IMR-90 (cell line): ENCODE measurements around the gene ZNF850.

Experiments
- BHLHE40 ChIP-seq: fragments of 150-350 bp; IDR thresholded peaks from 2 replicates; pipeline ENCODE4 v1.6.1; 2016; ENCODE audit warnings: mild to moderate bottlenecking, low read depth, low read length
- CEBPB ChIP-seq: IDR thresholded peaks from 2 replicates; pipeline ENCODE4 v1.6.1; 2012; ENCODE audit warnings: low read depth, low read length, improper control_type of control experiment
- MAFK ChIP-seq: IDR thresholded peaks from 2 replicates; pipeline ENCODE4 v1.6.1; 2012; ENCODE audit warnings: low read depth, low read length, improper control_type of control experiment
- MAZ ChIP-seq: IDR thresholded peaks from 2 replicates; pipeline ENCODE4 v1.6.1; 2012; ENCODE audit warnings: low read depth, mild to moderate bottlenecking, low read length, improper control_type of control experiment, moderate library complexity, borderline replicate concordance
- MXI1 ChIP-seq: IDR thresholded peaks from 2 replicates; pipeline ENCODE4 v1.6.1; 2012; ENCODE audit warnings: low read depth, mild to moderate bottlenecking, low read length, moderate library complexity, borderline replicate concordance
- POLR2A ChIP-seq: IDR thresholded peaks from 2 replicates; pipeline ENCODE4 v1.6.1; 2012; ENCODE audit warnings: mild to moderate bottlenecking, low read depth, low read length
- RAD21 ChIP-seq: IDR thresholded peaks from 2 replicates; pipeline ENCODE4 v1.6.1; 2012; ENCODE audit warnings: low read length, improper control_type of control experiment
- RCOR1 ChIP-seq: IDR thresholded peaks from 2 replicates; pipeline ENCODE4 v1.6.1; 2012; ENCODE audit warnings: mild to moderate bottlenecking, low read length, improper control_type of control experiment; ENCODE audit not compliant: insufficient replicate concordance
- RFX5 ChIP-seq: IDR thresholded peaks from 2 replicates; pipeline ENCODE4 v1.8.0; 2012; ENCODE audit warnings: low read depth, mild to moderate bottlenecking, low read length, moderate library complexity
- TF ChIP-seq, protein P1 (sequence below): conservative IDR thresholded peaks from 2 replicates; pipeline ENCODE4 v1.5.1; 2012; ENCODE audit warnings: mild to moderate bottlenecking, low read depth, low read length, improper control_type of control experiment
- TF ChIP-seq, protein P2 (sequence below): fragments of 150-350 bp; IDR thresholded peaks from 2 replicates; pipeline ENCODE4 v1.6.1; 2016; ENCODE audit warnings: low read depth, mild to moderate bottlenecking, low read length, moderate library complexity, borderline replicate concordance
- TF ChIP-seq, protein P3 (sequence below): fragments of 150-350 bp; IDR thresholded peaks from 2 replicates; pipeline ENCODE4 v1.6.1; 2017; ENCODE audit warnings: mild to moderate bottlenecking, antibody characterized with exemption, low read length, low read depth

DNA sequence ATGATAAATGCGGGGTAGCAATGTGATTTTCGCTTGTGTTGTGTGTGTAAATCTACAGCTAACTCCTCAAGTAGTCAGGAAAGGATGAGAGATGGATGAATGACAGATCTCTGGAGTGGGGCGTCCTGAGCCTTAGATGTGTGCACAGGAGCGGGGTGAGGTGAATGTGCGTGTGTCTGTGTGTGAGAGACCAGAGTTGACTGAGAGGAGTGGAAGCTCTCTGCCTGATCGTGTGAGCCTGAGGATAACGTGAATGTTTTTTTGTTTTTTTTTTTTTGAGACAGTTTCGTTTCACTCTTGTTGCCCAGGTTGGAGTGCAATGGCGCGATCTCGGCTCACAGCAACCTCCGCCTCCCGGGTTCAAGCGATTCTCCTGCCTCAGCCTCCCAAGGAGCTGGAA, 106.8 kb downstream of the ZNF850 start:
- TF ChIP-seq POLR2A (no peak), BHLHE40 (no peak), MAFK (no peak), RAD21 (no peak), CEBPB (no peak), MAZ (no peak), RFX5 (no peak), RCOR1 (no peak), MXI1 (no peak)
- TF ChIP-seq, protein P1, sequence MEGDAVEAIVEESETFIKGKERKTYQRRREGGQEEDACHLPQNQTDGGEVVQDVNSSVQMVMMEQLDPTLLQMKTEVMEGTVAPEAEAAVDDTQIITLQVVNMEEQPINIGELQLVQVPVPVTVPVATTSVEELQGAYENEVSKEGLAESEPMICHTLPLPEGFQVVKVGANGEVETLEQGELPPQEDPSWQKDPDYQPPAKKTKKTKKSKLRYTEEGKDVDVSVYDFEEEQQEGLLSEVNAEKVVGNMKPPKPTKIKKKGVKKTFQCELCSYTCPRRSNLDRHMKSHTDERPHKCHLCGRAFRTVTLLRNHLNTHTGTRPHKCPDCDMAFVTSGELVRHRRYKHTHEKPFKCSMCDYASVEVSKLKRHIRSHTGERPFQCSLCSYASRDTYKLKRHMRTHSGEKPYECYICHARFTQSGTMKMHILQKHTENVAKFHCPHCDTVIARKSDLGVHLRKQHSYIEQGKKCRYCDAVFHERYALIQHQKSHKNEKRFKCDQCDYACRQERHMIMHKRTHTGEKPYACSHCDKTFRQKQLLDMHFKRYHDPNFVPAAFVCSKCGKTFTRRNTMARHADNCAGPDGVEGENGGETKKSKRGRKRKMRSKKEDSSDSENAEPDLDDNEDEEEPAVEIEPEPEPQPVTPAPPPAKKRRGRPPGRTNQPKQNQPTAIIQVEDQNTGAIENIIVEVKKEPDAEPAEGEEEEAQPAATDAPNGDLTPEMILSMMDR, result no peak
- TF ChIP-seq, protein P2, sequence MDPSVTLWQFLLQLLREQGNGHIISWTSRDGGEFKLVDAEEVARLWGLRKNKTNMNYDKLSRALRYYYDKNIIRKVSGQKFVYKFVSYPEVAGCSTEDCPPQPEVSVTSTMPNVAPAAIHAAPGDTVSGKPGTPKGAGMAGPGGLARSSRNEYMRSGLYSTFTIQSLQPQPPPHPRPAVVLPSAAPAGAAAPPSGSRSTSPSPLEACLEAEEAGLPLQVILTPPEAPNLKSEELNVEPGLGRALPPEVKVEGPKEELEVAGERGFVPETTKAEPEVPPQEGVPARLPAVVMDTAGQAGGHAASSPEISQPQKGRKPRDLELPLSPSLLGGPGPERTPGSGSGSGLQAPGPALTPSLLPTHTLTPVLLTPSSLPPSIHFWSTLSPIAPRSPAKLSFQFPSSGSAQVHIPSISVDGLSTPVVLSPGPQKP, result no peak
- TF ChIP-seq, protein P3, sequence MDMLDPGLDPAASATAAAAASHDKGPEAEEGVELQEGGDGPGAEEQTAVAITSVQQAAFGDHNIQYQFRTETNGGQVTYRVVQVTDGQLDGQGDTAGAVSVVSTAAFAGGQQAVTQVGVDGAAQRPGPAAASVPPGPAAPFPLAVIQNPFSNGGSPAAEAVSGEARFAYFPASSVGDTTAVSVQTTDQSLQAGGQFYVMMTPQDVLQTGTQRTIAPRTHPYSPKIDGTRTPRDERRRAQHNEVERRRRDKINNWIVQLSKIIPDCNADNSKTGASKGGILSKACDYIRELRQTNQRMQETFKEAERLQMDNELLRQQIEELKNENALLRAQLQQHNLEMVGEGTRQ, result no peak
